NCI-H2196 treated with DMSO at 0.1 percent for 48 hours (cell line): Measurements from ENCODE around the gene RABL2B.

Experiments
- DNase-seq: peaks from one replicate; lab custom pipeline; 2025; ENCODE audit not compliant: unreplicated experiment; lab: John Stamatoyannopoulos, UW

RABL2B gene

DNA sequence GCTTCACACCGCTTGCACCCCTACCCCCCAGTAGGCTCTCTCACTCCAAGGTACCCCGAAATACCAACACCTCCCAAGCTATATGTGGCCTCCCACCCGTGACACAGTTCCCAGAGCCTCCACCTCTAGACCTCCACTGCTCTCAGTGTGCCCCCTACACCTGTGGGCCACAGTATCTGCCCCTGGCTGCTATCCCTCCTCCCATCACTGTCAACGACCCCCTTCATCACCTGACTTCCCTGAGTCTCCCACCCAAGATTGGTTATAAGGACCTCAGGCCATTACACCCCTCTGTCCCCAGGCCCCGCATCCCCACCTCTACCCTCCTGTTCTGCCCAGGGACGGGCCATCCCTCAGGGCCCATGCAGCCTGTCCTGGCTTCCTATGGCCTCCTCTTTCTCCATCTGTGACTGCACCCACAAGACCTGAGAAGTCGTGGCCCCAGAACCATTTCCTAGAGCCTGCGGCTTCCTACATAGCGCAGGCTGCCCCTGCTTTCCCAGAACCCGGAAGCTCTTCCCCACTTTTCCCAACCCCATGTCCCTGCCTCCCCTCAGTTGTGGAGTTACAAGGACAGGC lies 44.7 kb downstream of the RABL2B start:
- DNase-seq, result no peak

DNA sequence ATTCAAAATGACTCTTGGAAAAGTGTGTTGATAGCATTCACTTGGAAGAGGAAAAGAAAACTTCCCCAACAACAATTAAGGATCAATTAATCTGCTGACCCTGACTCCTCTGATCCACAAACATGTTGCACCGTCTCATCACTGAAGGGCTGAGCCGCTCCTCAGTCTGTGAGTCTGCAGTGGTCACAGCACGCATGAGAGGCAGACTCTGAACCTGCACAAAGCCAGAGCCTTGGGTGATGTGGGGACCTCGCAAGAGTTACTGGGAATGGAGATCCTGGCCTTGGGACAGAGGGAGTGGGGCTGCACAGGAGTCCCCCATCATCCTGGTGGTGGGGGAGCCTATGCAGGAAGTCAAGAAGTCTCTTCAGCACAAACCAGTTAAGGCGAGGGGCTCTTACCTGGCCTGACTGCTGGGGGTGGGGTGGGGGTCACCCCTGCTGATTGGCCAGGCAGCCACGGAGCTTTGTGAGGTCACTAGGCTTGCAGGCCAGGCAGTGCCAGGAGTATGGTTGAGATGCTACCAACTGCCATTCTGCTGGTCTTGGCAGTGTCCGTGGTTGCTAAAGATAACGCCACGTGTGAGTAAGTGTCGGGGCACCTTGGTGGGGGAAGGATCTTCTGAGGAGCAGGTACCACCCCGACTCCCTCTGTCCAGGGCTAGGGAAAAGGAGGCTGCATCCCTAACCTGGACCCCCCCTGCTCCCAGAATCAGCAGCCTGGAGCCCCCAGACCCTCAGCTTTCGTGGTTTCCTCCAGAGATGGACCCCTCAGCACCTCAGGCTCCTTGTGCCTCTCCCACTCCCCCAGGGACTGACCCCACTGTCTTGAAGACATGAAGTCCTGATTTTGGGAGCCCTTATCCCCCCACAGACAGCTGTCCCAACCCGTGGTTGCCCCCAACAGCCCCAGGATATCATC lies 45.4 kb downstream of the RABL2B start, which contains the start of gene ACR:
ACR (plus strand) TSS at position 477 of the 921 bp plus-strand sequence; CDS start at position 509, 32 bp downstream.
- no peak for DNase-seq

DNA sequence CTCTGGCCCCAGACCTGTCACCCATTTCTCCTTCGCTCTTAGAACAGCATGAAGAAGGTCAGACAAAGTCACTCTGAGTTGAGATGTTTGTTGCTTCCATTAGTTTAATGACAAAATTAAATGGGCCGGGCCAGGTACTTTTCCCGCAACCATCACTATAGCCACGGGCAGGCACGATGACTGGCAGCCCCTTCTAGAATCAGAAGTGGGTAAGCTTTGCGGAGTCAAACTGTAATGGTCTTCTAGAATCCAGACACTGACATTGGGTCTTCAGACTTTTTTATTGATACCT lies 47.8 kb downstream of the RABL2B start:
- no peak for DNase-seq

GRCh38 chr22:50734986-50735738 lies 48.3 kb downstream of the RABL2B start:
- no peak for DNase-seq

DNA sequence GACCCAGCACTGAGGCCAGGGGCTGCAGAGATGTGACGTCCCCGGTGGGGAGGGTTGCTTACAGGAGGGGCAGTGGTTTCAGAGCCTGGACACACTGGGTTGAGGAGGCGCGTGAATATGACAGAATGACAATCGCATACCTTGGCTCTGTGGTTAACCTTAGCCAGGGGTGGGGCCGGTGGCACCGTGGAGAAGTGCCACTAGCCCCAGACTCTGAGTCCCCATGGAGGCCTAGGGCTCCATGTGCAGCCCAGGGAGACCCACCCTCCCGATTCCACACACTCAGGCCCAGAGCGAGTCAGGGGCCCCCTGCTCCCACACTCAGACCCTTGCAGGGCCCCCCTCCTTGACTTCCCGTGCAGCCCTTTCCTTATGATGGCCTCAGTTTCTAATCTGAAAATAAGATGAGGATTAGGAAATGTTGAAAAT lies 49.1 kb downstream of the RABL2B start:
- no peak for DNase-seq

DNA sequence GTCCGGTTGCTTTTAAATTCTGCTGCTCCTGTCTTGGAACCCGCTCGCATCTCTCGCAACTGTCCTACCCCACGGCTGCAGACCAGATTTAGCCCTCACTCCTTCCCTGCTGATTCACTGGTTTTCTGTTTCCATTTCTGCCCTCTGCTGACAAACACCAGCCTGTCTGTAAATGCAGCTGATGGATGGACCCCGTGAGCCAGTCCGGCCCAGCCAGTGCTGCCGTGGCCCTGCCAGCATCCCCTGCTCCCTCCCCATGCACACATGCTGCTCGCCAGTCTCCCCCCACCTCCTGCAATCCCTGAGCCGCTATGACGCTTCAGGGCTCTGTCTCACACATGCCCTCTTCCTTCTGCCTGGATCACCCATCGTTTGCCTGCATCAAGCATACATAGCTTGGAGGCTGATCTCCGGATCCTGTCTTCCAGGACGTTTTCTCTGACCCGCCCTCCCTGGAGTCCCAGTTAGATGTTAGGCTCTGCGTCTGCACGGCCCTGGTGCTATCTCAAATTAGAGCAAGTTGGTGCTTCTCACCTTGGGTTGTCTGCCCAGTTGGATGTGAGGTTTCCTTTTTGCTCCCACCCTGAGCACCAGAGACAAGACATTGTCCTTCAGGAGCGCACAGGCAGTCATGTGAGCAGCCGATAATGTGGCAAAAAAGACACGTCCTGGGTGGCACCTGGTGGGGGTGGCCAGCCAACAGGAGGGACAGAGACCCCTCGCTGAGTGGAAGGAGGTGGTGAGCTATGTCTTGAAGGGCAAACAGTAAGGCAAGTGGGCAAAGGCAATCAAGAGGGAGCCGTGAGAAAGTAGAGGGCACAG lies 49.7 kb downstream of the RABL2B start:
- DNase-seq, result no peak

GRCh38 chr22:50732681-50733080 lies 50.8 kb downstream of the RABL2B start:
- no peak for DNase-seq

GRCh38 chr22:50731811-50732624 lies 51.4 kb downstream of the RABL2B start:
- DNase-seq, result no peak

- no peak for DNase-seq
Measured at GRCh38 chr22:50730941-50731661, 52.3 kb downstream of the RABL2B start.

DNA sequence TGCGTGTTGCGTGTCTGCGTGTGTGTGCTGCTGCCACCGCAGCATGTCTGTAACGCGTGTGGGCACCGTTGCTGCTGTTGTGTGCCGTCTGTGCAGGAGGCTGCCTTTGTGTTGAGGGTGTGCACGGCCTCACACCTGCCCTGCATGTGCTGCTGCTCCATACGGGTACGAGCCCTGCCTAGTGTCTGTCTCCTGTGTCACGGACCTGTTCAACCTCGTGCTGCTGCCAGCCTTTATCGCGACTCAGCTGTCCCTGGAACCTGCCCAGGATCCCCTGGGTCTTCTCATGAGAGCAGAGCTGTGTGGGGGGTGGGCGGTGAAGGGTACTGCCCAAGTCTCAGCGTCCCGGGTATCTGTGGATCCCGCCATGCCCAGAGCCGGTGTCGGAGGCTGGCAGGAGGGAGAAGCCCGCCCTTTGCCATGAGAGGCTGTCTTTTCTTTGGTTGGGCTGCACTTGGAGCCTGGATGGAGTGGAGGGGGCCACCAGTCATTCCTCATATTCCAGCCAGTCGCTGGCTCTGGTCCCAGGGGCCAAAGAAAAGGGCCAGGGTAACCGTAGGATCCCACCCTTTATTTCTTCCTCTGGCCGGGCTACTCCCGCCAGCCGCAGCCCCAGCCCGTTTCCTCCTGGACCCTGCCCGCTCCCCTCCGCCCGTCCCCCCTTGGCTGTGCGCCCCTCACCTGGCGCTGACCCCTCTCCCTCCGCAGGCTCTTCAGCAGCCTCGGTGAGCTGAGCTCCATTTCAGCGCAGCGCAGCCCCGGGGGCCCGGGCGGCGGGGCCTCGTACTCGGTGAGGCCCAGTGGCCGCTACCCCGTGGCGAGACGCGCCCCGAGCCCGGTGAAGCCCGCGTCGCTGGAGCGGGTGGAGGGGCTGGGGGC lies 53.2 kb downstream of the RABL2B start:
- no peak for DNase-seq

DNA sequence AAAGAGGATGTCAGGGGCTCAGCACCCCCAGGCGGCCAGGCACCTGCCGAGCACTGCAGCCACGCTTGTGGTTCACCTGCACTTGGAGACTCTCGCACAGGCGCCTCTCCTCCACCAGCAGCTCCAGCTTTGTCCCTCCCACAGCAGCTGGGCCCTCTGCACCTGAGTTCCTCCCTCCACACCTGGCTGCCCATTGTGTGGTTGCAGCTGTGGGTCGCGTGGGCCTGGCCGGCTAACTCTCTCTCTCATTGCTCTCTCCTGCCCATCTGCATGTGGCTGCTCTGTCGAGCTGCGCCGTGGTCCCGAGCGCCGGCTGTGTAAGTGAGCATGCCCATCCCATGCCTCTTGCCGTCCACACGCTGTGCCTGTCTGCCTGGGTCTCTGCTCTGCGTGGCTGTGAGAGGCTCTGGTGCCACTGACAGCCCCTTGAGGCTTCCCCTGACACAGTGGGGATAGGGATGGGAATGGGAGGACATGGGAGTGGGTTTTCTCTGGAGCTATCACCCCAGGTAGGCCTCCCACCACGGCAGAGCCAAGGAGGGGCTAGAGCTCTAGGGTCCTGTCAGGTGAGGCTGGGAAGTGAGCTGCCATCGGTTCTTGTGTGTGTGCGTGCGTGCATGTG lies 53.9 kb downstream of the RABL2B start:
- DNase-seq, result no peak

DNA sequence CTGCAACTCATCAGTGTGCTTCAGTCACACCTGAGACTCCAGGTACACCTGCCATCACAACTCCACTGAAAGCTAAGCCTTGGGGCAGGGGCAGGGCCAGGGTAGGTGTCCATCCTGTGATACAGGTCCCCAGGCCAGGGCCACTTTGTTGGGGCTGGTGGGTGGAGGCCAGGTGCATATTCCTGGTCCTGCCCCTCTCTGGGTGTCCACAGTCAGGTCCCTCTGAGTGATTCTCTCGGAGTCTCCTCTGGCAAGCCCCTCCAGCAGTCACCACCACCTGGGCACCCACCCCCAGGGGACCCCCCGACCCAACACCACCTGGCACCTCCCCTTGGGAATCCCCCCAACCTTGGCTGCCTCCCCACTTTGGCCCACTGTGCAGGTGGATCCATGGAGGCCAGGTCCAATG lies 54.9 kb downstream of the RABL2B start:
- no peak for DNase-seq

- no peak for DNase-seq
Measured at GRCh38 chr22:50727678-50728522, 55.5 kb downstream of the RABL2B start.

DNA sequence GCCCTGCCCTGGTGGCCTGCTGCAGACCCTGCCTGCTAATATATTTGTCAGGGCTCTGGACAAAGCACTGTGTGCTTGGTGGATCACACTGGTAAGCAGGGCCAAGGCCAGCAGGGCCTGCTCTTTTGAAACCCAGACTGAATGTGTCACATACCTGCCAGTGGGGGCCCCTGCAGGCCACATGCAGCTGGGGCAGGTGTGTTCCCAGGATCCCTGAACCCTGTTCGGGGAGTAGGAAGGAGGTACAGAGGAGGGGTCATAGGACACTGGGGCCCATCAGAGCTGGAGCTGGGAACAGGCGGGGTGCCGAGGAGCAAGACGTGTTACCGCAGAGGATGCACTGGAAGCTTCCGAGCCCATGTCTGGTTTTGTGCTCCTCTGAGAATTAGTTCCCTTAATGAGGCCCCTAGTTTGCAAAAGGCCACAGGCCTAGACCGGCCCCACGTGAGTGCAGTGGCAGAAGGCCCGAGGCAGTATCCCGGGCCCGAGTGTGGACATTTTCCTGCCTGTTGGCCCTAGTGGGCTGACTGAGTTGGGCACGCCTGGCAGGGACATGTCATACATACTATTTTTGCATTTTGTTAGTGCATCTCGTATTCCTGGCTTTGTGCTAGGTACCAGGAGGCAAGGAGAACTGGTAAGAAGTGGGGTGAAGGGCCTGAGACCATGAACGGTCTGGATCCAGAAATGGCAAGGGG lies 56.6 kb downstream of the RABL2B start:
- no peak for DNase-seq

DNA sequence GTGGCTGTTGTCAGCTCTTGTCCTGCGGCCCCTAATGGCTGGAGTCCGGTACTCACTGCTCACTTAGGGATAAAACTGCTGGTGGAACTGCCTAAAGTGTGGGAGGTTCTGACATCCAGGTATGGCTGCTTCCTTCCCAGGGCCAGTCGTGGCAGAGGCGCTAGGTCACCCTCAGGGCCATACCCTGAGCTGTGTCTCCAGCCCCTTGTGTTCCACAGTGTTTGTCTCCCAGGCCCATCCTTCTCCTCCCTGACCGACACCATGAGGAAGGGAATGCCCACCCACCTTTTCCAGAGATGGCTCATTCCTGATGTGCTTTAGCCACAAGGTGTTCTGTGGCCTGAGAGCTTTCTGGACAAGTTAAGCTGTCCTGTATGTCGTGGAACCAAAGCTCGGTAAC lies 57.8 kb downstream of the RABL2B start:
- DNase-seq, result no peak

- no peak for DNase-seq
Measured at GRCh38 chr22:50724616-50725015, 58.8 kb downstream of the RABL2B start.

DNA sequence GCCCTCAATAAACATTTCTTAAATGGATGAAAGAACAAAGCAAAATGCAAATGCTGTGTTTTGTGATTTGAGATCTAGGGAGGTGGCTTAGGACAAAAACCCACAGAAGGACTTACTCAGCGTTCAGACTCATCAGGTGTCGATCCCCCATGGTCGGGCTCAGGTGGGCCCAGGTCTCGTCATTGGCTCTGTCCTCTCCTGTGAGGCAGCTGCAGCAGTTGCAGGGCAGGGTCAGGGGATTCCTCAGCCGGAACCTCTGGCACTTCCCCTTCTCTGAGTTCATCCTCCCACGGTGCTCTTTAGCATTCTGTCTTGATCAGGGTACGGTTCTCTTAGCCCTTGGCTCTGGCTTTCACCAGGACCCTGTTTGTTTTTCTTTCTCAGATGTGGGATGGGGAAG lies 59.4 kb downstream of the RABL2B start:
- no peak for DNase-seq
